Measurements from ENCODE around the gene CERS6. TPM values are rescaled to one million over a fixed set of nuclear protein-coding genes. Genes with fewer than 3 reads are reported as not detected.
"Not testable (repeated sequence)": the region's sequence is repeated elsewhere in the genome, so short reads cannot be mapped to it uniquely, and the experiment has no call there.

The CERS6 gene
- total RNA-seq, 1 donor, result 16.0 TPM

DNA sequence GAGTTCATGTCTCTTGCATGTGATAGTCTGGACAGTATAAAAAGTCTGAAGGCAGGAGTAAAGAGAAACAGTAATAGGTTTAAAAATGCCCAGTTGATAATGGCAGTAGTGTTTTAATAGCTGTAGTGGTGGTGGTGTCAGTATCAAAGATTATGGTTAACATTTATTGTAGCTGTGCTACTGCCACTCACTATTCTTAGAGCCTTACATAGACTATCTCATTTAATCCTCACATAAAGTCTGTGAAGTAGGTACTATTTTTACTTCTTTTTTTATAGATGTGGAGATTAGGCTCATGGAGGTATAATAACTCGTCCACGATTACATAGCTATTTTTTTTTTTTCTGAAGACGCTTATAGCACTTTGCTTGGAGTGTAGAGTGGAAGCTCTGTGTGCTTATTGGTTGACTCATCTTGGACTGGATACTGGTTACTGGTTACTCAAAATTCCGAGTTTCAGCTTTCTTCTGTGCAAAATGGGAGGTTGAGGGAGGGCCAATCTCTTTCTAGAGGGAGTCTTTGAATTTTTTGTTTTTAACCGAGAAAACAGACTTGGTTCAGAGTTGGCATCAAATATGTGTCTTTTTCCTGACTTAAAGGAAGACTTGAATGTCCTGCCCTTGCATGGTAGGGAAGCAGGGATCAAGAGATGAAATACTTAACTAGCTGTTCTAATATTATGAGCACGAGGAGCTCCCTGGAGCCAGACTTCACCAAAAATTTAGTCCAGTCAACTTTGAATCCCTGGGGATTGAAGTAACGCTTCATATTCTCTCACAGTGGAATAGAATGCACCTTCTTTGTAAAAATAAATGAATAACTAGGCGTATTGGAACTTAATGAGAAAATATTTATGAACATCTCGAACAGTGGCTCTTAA is 27.1 kb downstream of the CERS6 start:
- no peak overlapping the region for H3K4me3 ChIP-seq (ENCODE audit: low read depth, low read length)
- no peak for DNase-seq (ENCODE audit: low read depth)
- TF ChIP-seq, protein P1, sequence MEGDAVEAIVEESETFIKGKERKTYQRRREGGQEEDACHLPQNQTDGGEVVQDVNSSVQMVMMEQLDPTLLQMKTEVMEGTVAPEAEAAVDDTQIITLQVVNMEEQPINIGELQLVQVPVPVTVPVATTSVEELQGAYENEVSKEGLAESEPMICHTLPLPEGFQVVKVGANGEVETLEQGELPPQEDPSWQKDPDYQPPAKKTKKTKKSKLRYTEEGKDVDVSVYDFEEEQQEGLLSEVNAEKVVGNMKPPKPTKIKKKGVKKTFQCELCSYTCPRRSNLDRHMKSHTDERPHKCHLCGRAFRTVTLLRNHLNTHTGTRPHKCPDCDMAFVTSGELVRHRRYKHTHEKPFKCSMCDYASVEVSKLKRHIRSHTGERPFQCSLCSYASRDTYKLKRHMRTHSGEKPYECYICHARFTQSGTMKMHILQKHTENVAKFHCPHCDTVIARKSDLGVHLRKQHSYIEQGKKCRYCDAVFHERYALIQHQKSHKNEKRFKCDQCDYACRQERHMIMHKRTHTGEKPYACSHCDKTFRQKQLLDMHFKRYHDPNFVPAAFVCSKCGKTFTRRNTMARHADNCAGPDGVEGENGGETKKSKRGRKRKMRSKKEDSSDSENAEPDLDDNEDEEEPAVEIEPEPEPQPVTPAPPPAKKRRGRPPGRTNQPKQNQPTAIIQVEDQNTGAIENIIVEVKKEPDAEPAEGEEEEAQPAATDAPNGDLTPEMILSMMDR (IDR thresholded peaks at IDR 0.05; ENCODE audit: insufficient read depth, low read depth, low read length), result no peak

DNA sequence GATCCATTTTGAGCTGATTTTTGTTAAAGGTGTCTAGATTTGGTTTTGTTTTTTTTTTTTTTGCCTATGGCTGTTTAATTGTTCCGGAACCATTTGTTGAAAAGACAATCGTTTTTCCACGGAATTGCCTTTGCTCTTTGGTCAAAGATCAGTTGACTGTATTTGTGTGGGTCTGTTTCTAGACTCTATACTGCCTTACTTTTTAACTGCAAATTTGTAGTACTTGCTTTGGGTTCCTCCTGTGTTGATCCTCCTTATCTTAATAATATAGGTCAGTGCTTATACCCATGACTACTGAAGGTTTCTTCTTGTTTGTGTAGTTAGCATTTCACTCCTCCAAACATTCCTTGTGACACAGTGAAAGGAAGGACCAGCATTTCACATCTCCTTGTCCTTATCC is 30.4 kb downstream of the CERS6 start:
- DNase-seq (ENCODE audit: low read depth), result no peak
- TF ChIP-seq, protein P1 (IDR thresholded peaks at IDR 0.05; ENCODE audit: insufficient read depth, low read depth, low read length), result no peak
- H3K4me3 ChIP-seq (ENCODE audit: low read depth, low read length), result no peak overlapping the region

DNA sequence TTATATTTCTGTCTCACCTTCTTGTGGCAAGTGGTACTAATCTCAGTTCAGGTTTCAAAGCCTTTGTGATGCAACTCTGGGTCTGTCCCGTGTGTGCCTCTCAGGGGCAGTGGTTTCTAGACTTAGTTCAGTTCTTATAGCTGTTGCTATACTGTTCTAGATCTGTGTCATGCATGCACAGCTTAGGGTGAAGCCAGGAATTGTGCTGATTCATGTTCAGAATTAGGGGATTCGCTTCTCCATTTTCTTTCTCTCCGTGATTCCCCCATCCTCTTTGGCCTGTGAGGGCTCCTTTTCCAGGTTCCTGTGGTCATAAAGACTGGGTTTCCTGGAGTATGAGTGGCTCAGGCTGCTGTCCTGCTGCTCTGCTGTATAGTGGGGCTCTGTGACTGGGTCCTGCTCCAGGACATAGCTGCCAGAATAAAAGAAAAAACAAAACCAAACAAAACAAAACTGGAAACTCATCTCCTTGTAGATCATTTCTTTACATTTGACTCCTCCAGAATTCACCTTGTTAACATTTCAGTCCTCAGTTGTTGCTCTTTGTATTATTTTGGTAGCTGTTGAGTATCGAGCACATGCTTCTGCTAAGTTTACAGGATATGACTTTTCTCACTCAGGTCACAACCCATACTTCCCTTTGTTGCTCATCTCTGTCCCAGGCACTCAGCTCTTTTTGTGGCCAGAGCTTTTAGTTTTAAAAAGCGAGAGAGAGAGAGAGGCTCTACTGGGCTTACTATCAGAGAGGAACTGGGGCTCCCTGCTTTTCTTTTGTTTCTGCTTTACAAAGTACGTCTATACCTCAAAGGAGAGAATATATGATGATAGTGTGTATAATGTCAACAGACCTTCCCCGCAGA is 34.2 kb downstream of the CERS6 start:
- TF ChIP-seq, protein P1 (IDR thresholded peaks at IDR 0.05; ENCODE audit: insufficient read depth, low read depth, low read length), result no peak
- no peak overlapping the region for H3K4me3 ChIP-seq (ENCODE audit: low read depth, low read length)
- peak; percentile 29 for DNase-seq (ENCODE audit: low read depth)

DNA sequence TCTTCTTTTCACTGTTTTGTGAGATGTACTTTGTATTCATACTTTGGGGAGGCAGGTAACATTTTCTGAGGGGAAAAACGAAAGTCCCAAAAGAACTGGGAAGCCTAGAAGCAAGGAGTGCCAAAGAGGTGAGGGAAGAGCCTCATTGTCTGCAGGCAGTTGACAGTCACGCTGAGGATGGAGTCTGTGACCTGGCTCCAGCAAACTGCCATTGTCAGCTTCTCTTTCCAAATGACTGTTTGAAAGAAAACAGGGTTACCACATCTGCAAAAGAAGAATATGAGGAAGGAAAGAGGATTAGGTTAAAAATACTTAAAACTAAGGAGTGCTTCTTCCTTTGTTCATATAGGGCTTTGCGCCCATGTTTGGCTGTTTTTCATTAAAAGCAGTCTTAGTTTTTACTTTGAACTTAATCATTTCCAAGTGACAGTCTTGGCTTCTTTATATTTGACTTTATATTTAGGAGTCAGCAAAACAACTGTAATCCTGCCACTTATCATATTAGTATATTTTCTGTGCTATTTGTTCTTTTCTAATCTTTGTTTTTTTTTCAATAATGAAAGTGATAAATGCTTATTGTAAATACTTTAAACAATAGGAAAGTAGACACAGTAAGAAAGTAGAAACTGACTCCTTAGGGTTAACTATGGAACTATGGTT is 35.0 kb downstream of the CERS6 start:
- TF ChIP-seq, protein P1 (IDR thresholded peaks at IDR 0.05; ENCODE audit: insufficient read depth, low read depth, low read length), result no peak
- no peak for DNase-seq (ENCODE audit: low read depth)
- H3K4me3 ChIP-seq (ENCODE audit: low read depth, low read length), result no peak overlapping the region

DNA sequence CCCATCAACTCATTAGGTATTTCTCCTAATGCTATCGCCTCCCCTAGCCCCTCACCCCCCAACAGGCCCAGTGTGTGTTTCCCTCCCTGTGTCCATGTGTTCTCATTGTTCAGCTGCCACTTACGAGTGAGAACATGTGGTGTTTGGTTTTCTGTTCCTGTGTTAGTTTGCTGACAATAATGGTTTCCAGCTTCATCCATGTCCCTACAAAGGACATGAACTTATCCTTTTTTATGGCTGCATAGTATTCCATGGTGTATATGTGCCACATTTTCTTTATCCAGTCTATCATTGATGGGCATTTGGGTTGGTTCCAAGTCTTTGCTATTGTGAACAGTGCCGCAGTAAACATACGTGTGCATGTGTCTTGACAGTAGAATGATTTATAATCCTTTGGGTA is 35.7 kb downstream of the CERS6 start:
- DNase-seq (ENCODE audit: low read depth); H3K4me3 ChIP-seq (ENCODE audit: low read depth, low read length): not testable (repeated sequence)

DNA sequence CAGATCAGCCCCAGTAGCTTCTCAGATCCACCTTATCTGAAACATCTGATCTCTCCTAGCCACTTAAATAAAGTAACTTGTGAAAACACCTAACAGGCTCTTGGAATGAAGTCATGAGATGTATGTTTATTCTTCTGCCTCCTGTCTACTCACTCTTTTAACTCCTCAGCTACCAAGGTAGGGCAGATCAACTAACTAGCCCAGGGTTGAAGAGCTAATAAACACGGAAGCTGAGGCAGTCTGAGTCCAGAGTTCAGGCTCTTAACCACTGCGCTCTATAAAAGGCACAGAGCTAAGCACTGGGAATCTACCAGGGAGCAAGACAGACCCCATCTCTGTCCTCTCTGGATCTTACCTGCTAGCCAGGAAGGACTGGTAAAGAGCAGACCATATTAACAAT is 37.1 kb downstream of the CERS6 start:
- H3K4me3 ChIP-seq (ENCODE audit: low read depth, low read length); DNase-seq (ENCODE audit: low read depth): not testable (repeated sequence)

DNA sequence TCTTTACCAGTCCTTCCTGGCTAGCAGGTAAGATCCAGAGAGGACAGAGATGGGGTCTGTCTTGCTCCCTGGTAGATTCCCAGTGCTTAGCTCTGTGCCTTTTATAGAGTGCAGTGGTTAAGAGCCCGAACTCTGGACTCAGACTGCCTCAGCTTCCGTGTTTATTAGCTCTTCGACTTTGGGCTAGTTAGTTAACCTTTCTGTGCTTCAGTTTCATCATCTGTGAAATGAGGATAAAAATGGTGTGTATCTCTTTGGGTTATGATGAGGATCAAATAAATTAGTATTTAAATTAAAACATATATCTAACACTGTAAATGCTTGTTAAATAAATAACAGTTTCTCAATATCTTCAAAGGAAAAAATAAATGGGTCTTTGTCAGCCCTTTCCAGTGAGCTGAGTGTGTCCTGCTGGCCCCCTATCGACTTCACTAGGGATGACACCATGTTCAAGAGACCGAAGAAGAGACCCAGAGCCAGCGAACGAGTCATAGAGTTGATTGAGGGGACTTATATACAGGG is 38.2 kb downstream of the CERS6 start:
- TF ChIP-seq, protein P1 (IDR thresholded peaks at IDR 0.05; ENCODE audit: insufficient read depth, low read depth, low read length), result peak; percentile 52
- H3K4me3 ChIP-seq (ENCODE audit: low read depth, low read length), result no peak overlapping the region
- DNase-seq (ENCODE audit: low read depth), result no peak
